Skeletal muscle tissue (tissue), 4 donors: ENCODE results near the gene GGNBP2. TPM values are rescaled to one million over a fixed set of nuclear protein-coding genes. Genes with fewer than 3 reads are reported as not detected.

Source experiments
- H3K27ac ChIP-seq: one replicate; pipeline ENCODE4 v1.7.0; 2013; ENCODE audit warnings: mild to moderate bottlenecking, low read depth, low read length, inconsistent platforms
- H3K27me3 ChIP-seq, 3 donors: one replicate each; pipeline ENCODE4 v1.7.0; 2013; ENCODE audit warnings: low read length in 3 of 3; ENCODE audit not compliant: control insufficient read depth in 3 of 3, insufficient read depth in 3 of 3
- H3K36me3 ChIP-seq, 3 donors: one replicate each; pipeline ENCODE4 v1.7.0; 2013; ENCODE audit warnings: low read length in 3 of 3; ENCODE audit not compliant: control insufficient read depth in 3 of 3, insufficient read depth in 3 of 3
- H3K4me1 ChIP-seq, 3 donors: one replicate each; pipeline ENCODE4 v1.7.0; 2013; ENCODE audit warnings: low read length in 3 of 3, mild to moderate bottlenecking in 3 of 3; ENCODE audit not compliant: control insufficient read depth in 3 of 3, insufficient read depth in 3 of 3
- H3K4me3 ChIP-seq, 3 donors: one replicate each; pipeline ENCODE4 v1.7.0; 2013; ENCODE audit warnings: low read length in 3 of 3
- H3K9ac ChIP-seq, 3 donors: one replicate each; pipeline ENCODE4 v1.7.0; 2013; ENCODE audit warnings: low read length in 3 of 3, mild to moderate bottlenecking in 3 of 3, moderate library complexity in 2 of 3, low read depth in 1 of 3
- H3K9me3 ChIP-seq, 3 donors: one replicate each; pipeline ENCODE4 v1.7.0; 2013; ENCODE audit warnings: low read length in 3 of 3; ENCODE audit not compliant: control insufficient read depth in 3 of 3
- total RNA-seq: library from RNA; depleted of rRNA; stranded (reverse); fragments of >200 nt; gene quantifications from one replicate; pipeline ENCODE4 v1.2.3, GENCODE V29; 2014
- donor health status: Osteomylitis.

Gene GGNBP2, protein sequence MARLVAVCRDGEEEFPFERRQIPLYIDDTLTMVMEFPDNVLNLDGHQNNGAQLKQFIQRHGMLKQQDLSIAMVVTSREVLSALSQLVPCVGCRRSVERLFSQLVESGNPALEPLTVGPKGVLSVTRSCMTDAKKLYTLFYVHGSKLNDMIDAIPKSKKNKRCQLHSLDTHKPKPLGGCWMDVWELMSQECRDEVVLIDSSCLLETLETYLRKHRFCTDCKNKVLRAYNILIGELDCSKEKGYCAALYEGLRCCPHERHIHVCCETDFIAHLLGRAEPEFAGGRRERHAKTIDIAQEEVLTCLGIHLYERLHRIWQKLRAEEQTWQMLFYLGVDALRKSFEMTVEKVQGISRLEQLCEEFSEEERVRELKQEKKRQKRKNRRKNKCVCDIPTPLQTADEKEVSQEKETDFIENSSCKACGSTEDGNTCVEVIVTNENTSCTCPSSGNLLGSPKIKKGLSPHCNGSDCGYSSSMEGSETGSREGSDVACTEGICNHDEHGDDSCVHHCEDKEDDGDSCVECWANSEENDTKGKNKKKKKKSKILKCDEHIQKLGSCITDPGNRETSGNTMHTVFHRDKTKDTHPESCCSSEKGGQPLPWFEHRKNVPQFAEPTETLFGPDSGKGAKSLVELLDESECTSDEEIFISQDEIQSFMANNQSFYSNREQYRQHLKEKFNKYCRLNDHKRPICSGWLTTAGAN
- 44.9 TPM for total RNA-seq

DNA sequence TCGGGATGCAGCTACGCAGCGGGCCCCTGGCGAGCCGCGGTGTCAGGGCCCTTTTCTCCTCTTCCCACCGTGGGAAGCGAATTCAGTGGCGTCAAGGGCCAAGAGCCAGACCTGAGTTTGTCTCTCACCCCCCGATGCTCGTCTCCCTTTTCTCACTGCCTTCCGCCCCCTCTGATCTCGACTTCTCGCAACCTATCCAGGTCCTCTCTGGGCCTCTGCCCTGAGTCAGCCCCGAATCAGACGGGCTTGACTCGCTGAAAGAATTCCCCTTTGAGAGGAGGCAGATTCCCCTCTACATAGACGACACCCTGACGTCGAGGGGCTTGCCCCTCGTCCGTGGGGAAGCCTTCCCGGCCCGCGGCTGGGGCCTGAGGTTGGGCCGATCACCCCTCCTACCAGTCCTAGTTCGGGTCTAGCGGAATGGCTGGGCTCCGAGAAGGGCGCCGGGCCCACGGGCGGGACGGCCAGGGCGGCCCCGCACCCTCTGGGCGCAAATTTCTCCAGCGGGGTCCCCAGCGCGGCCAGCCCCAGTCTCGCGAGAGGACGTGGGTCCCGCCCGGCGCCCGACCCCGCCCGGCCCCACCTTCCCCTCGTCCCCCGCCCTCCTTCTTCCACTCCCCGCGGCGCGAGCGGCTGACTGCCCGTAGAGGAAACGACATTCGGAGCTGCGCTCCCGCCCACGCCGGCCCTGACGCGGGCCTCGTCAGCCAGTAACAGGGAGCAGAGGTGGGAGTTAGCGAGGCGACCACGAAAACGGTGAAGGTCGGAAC lies at the start of gene GGNBP2:
Gene GGNBP2 (plus strand): TSS at position 613 of the 770 bp plus-strand sequence. CDS start 806 bp downstream, outside the sequence.
- peak within 1 kb of the TSS; percentile 95 to 99 (median 99) for H3K4me3 ChIP-seq
- H3K27ac ChIP-seq, result peak within 1 kb of the TSS; percentile 100
- peaks cover 30 to 40% (median 34%) of the 10 kb centered on the region in 3 donors for H3K4me1 ChIP-seq
- no peaks in the 10 kb centered on the region for H3K27me3 ChIP-seq
- H3K36me3 ChIP-seq, result no peaks in the 10 kb centered on the region
- H3K9ac ChIP-seq, result peak within 1 kb of the TSS; percentile 100
- no peaks in the 10 kb centered on the region for H3K9me3 ChIP-seq

DNA sequence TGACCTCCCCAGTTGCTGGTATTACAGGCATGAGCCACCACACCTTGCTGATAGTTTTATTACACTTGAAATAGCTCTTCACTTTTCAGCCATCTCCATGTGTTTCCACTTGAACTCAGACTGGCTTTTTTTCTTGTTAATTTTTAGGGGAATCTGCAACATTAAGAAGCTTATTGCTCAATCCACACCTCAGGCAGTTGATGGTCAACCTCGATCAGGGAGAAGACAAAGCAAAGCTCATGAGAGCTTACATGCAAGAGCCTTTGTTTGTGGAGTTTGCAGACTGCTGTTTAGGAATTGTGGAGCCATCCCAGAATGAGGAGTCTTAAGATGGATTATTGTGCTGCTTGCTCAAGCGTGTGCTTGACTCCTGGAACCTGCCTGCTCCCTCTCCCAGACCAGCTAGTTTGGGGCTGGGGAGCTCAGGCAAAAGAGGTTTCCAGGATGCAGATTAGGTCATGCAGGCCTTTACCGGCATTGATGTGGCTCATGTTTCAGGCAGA lies 49.6 kb upstream of the GGNBP2 start:
- Histone ChIP-seq H3K27ac (no peak overlapping the region), H3K36me3 (peaks cover 57 to 66% (median 63%) of the 10 kb centered on the region in 3 donors), H3K27me3 (no peaks in the 10 kb centered on the region), H3K4me1 (no peaks in the 10 kb centered on the region), H3K9me3 (no peaks in the 10 kb centered on the region), H3K9ac (no peak overlapping the region), H3K4me3 (no peak overlapping the region)

DNA sequence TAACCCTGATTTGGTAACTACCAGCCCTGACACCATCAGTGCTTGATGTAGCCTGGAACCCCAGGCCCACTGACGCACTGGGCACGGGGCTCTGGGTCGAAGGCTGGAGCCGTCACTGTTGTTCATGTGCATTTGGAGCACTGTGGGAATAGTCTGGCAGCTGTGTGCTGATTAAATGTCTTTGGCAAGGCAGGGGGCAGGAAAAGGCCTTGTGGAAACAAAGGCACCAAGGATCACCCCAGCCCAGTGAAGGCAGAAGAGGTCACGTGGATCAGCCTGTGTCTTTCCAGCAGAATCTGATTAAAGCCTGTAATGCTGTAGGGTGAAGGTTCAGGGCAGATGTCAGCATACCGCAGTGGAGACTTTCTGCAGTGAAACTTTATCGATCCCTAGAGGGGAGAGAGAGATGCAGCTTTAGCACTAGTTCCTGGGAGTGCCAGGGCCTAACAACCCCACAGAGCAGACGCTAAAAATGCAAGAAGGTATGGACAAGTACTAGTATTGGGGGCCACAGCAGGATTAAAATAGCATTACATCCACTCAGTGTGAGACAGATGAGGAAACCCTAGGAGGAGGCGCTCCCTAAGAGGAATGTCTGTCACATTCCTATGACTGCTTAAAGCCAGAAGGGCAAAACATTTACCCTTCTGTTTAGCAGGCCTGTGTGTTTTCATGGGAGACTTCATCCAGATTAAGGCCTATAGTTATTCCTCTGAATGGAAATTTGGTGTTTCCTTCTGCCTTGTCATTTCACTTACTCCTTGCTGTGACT lies 48.5 kb upstream of the GGNBP2 start:
- Histone ChIP-seq H3K27ac (no peak overlapping the region), H3K27me3 (no peaks in the 10 kb centered on the region), H3K9ac (no peak overlapping the region), H3K4me1 (no peaks in the 10 kb centered on the region), H3K4me3 (no peak overlapping the region), H3K36me3 (peaks cover 68 to 74% (median 71%) of the 10 kb centered on the region in 3 donors), H3K9me3 (no peaks in the 10 kb centered on the region)

DNA sequence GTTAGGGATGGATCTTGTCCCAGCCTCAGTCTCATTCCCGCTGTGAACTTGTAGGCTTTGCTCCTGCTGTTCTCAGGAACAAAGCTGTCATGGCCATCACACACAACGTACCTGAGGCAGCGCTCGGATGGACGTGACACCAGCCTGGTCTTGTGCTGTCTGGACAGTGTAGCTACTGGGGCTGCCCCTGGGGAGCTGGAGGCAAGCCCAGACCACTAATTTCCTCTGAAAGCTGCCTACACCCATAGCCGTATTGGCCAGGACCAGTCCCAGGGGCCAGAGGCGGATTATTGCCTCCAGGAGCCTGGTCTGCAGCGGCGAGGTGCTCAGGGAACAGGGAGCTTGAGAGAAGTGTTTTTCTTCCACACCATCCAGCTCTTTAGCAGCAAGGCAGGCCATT lies 46.6 kb upstream of the GGNBP2 start:
- Histone ChIP-seq H3K4me3 (no peak overlapping the region), H3K9me3 (no peaks in the 10 kb centered on the region), H3K36me3 (peaks cover 66 to 75% (median 68%) of the 10 kb centered on the region in 3 donors), H3K27ac (no peak overlapping the region), H3K27me3 (no peaks in the 10 kb centered on the region), H3K4me1 (no peaks in the 10 kb centered on the region), H3K9ac (no peak overlapping the region)

DNA sequence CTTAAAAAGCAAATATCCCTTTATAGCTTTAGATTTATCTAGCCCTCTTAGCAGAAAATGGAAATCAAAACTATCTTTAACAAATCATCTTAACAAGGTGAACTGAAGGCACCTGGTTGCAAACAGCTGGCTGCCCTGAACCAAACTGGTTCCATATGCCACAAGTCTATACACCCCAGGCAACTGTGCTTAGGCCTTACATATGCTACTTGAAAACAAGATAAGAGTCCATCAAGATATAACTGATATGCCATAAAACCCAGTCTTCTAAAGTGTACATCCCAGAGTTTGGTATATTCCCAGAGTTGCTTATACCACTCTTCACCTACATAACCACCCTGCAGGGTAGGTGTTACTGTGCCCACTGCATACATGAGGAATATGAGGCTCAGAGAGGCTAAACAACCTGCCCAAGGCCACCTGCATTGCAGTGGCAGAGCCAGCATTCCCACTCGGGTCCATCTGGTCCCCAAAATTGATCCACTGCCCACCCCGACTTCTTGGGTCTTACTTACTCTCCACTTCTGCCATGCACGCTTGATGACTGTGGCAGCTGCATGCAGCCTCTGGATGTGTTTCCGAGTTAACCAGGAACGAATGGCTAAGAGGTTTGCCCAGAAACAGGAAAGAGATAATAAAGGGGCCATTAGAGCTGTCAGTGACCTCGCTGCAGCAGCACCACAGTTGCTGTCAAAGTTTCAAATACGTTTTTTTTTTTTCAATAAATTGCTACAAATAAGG lies 46.0 kb upstream of the GGNBP2 start:
- Histone ChIP-seq H3K4me1 (no peaks in the 10 kb centered on the region), H3K27me3 (no peaks in the 10 kb centered on the region), H3K4me3 (no peak overlapping the region), H3K9ac (no peak overlapping the region), H3K36me3 (peaks cover 67 to 75% (median 68%) of the 10 kb centered on the region in 3 donors), H3K9me3 (no peaks in the 10 kb centered on the region), H3K27ac (no peak overlapping the region)

DNA sequence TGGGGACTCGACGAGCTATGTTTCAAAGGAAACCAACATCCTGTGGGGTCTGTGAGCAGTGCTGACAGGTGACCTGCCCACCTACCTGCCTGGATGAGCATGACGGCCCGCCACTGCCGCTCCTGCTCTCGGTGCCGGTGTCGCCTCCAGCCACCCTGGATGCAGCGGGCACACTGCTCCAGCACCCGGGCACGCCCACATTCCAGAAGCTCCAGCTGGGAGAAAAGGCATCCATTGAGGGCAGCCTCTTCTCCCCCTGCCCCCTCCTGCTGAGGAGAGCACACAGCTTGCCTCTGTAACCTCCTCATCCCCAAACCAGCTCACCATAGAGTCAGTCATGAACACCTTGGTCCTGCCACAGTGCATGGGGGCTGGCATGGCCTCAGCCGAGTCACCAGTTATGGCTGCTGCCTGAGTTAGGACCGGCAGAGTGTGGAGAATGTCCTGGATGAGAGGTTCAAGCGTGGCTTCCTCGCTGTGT lies 43.9 kb upstream of the GGNBP2 start:
- no peaks in the 10 kb centered on the region for H3K27me3 ChIP-seq
- H3K9me3 ChIP-seq, result no peaks in the 10 kb centered on the region
- H3K36me3 ChIP-seq, result peaks cover 65 to 71% (median 67%) of the 10 kb centered on the region in 3 donors
- H3K4me1 ChIP-seq, result no peaks in the 10 kb centered on the region
- no peak overlapping the region for H3K27ac ChIP-seq
- no peak overlapping the region for H3K9ac ChIP-seq
- no peak overlapping the region for H3K4me3 ChIP-seq

DNA sequence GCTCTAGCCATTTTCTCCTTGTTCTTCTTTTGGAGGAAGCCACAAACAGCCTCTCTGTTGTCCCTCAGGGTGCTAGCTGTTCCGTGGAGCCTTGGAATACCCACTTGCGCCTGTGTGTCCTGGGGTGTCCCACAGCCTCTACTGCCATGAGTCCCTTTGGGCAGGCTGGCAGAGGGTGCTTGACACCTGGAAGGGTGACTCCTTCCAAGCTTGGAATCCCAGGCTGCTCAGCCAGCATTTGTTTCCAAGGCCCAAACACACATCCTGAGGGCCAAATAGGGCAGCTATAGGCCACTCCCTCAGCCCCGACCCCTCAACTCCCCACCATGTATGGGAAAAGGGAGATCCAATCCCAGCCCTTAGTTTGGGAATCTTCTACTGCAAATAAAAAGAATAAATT lies 43.4 kb upstream of the GGNBP2 start:
- H3K9me3 ChIP-seq, result no peaks in the 10 kb centered on the region
- H3K9ac ChIP-seq, result no peak overlapping the region
- no peak overlapping the region for H3K27ac ChIP-seq
- H3K4me3 ChIP-seq, result no peak overlapping the region
- no peaks in the 10 kb centered on the region for H3K4me1 ChIP-seq
- H3K27me3 ChIP-seq, result no peaks in the 10 kb centered on the region
- H3K36me3 ChIP-seq, result peaks cover 62 to 71% (median 66%) of the 10 kb centered on the region in 3 donors

DNA sequence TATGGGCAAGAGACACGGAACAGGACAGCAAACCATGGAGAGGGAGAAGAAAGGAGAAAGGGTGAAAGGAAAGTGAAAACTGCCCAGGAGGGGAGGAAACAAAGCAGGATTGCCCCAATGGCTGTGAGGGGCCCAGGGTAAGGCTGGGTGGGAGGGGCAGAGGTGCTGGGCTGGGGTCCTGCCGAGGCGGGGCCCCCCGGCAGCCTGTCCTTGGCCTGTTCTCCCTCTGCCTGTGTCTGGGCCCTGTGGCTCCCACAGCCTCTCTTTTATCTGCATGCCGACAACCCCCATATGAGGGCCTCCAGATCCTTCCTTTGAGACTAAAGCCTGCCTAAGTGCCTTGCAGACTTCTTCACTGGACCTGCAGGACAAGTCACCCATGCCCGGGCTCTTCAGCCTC lies 42.8 kb upstream of the GGNBP2 start:
- Histone ChIP-seq H3K27me3 (no peaks in the 10 kb centered on the region), H3K4me1 (no peaks in the 10 kb centered on the region), H3K27ac (no peak overlapping the region), H3K9ac (no peak overlapping the region), H3K4me3 (no peak overlapping the region), H3K9me3 (no peaks in the 10 kb centered on the region), H3K36me3 (peaks cover 62 to 69% (median 66%) of the 10 kb centered on the region in 3 donors)
